Lower leg skin (tissue), 3 donors: ENCODE results near the gene PRELID1.

ENCODE experiments used
- POLR2A ChIP-seq, 2 donors: fragments of 450-650 bp; IDR thresholded peaks; one replicate each; pipeline ENCODE4 v1.6.1; 2016 to 2017; ENCODE audit warnings: antibody characterized with exemption in 2 of 2, mild to moderate bottlenecking in 1 of 2, moderate library complexity in 1 of 2
- TF ChIP-seq, protein P1 (sequence below), 3 donors: fragments of 450-650 bp; IDR thresholded peaks; one replicate each; pipeline ENCODE4 v1.5.1; 2016; ENCODE audit warnings: antibody characterized with exemption in 3 of 3, mild to moderate bottlenecking in 3 of 3, moderate library complexity in 2 of 3

DNA sequence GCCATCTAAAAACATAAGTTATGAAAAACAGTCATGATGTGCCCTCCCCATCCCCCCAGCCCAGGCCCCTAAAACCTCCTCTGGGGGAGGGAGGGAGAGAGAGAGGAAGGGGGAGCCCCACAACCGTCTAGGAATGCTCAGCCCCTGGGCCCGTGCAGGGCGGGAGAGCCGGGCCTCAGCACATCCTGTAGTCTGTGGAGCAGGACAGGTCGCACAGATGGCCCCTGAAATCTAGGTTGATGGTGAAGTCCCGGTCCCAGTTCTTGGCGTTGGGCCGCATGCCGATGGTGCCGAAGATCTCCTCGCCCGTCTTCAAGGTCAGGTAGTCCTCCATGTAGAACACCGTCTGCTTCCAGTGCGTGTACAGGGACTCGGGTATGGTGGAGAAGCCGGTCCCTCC, 38.2 kb upstream of the PRELID1 start:
- TF ChIP-seq, protein P1, sequence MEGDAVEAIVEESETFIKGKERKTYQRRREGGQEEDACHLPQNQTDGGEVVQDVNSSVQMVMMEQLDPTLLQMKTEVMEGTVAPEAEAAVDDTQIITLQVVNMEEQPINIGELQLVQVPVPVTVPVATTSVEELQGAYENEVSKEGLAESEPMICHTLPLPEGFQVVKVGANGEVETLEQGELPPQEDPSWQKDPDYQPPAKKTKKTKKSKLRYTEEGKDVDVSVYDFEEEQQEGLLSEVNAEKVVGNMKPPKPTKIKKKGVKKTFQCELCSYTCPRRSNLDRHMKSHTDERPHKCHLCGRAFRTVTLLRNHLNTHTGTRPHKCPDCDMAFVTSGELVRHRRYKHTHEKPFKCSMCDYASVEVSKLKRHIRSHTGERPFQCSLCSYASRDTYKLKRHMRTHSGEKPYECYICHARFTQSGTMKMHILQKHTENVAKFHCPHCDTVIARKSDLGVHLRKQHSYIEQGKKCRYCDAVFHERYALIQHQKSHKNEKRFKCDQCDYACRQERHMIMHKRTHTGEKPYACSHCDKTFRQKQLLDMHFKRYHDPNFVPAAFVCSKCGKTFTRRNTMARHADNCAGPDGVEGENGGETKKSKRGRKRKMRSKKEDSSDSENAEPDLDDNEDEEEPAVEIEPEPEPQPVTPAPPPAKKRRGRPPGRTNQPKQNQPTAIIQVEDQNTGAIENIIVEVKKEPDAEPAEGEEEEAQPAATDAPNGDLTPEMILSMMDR (IDR thresholded peaks at IDR 0.05), result no peak
- TF ChIP-seq POLR2A (IDR thresholded peaks at IDR 0.05), result no peak
